BJ (cell line): ENCODE measurements around the gene TMEM273. TPM values are rescaled to one million over a fixed set of nuclear protein-coding genes. Genes with fewer than 3 reads are reported as not detected.

ENCODE experiments used
- CTCF ChIA-PET: fragments of 350-600 bp; formaldehyde crosslinking; extraction: SDS; loops from one replicate; lab custom pipeline; 2021; ENCODE audit warnings: antibody characterized with exemption, inconsistent platforms; lab: Yijun Ruan, JAX
- POLR2A ChIA-PET: fragments of 300-600 bp; sonication (Branson Sonifier 250); formaldehyde crosslinking; extraction: SDS; loops from one replicate; lab custom pipeline; 2021; ENCODE audit warnings: antibody characterized with exemption; lab: Charles Lee
- DNase-seq: peaks from one replicate; pipeline ENCODE4 v3.0.0-alpha.2; 2011; ENCODE audit warnings: low read depth
- H3K27me3 ChIP-seq: 2 replicates; pipeline ENCODE4 v1.6.0; 2011; ENCODE audit warnings: low read length; ENCODE audit not compliant: control insufficient read depth, insufficient read depth
- H3K36me3 ChIP-seq: 2 replicates; pipeline ENCODE4 v1.5.1; 2011; ENCODE audit warnings: low read length; ENCODE audit not compliant: control insufficient read depth, insufficient read depth
- H3K4me3 ChIP-seq: 2 replicates; pipeline ENCODE4 v1.5.1; 2011; ENCODE audit warnings: low read depth, mild to moderate bottlenecking, control low read depth, low read length
- CTCF ChIP-seq: IDR thresholded peaks from 2 replicates; pipeline ENCODE4 v1.5.1; 2011; ENCODE audit warnings: low read depth, mild to moderate bottlenecking, control low read depth, inconsistent platforms, low read length, moderate library complexity; ENCODE audit not compliant: insufficient read depth
- polyA plus RNA-seq: library from polyadenylated mRNA; depleted of rRNA; stranded (reverse); fragments of >200 nt; gene quantifications from 2 replicates; pipeline ENCODE4 v1.2.3, GENCODE V29; 2011

TMEM273 gene
- polyA plus RNA-seq, 1 experiment, result not detected

DNA sequence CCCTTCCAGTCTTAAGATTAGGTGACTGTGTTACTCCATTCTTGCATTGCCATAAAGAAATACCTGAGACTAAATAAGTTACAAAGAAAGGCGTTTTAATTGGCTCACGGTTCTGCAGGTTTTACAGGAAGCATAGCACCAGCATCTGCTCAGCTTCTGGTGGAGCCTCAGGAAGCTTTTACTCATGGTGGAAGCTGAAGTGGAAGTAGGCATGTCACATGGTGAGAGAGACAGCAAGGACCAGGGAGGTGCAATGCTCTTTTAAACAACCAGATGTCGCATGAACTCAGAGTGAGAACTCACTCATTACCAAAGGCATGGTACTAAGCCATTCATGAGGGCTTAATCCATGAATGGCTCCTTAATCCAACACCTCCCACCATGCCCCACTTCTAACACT is 34.0 kb upstream of the TMEM273 start:
- POLR2A ChIA-PET, result no interaction called here
- Histone ChIP-seq H3K36me3 (no peaks in the 10 kb centered on the region), H3K27me3 (peaks cover 5% of the 10 kb centered on the region; the same call in 1 of the 2 replicates), H3K4me3 (no peak overlapping the region)
- no peak for TF ChIP-seq CTCF
- CTCF ChIA-PET, result no interaction called here
- DNase-seq, result no peak

GRCh38 chr10:49220679-49221078 is 32.5 kb upstream of the TMEM273 start:
- DNase-seq, result no peak
- TF ChIP-seq CTCF, result no peak
- POLR2A ChIA-PET, result no interaction called here
- peaks cover 5% of the 10 kb centered on the region; the same call in 1 of the 2 replicates for H3K27me3 ChIP-seq
- CTCF ChIA-PET, result no interaction called here
- no peaks in the 10 kb centered on the region for H3K36me3 ChIP-seq
- H3K4me3 ChIP-seq, result no peak overlapping the region

DNA sequence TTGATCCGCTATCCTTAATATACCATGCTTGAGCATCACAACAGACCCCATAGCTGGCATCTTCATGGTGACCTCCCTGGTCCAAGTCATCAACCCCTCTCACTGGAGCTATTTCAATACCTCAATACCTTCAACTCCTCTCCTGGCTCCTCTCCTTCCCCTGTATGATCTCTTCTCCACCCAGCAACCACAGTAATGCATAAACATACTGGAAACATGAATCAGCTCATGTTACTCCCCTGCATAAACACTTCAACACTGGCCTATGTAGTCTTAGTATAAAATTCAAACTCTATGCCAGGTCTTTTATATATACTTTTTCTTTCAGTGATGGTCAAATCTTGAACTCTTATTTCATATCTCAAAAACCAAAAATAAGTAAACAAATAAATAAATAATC is 31.8 kb upstream of the TMEM273 start:
- Histone ChIP-seq H3K36me3 (no peaks in the 10 kb centered on the region), H3K27me3 (peaks cover 5% of the 10 kb centered on the region; the same call in 1 of the 2 replicates), H3K4me3 (no peak overlapping the region)
- POLR2A ChIA-PET, result no interaction called here
- no peak for DNase-seq
- TF ChIP-seq CTCF, result no peak
- CTCF ChIA-PET, result no interaction called here

DNA sequence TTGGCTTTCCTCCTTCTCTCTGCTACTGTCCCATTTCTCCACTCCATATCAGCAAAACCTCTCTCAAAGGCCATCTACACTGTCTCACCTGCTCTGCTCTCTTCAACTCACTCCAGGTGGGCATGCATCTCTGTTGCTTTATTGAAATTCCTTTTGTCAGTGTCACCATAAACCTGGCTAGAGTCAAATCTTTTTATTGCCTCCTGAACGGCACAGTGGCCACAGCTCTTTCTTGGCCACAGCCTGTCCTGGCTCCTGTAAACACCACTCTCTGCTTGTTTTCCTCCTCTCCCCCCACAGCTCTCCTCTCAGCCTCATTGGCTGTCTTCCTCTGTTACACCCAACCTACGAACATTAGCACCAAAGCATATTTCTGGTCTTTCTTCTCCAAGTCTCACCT is 31.1 kb upstream of the TMEM273 start:
- ChIA-PET CTCF (no interaction called here), POLR2A (no interaction called here)
- no peak for TF ChIP-seq CTCF
- Histone ChIP-seq H3K36me3 (no peaks in the 10 kb centered on the region), H3K27me3 (peaks cover 5% of the 10 kb centered on the region; the same call in 1 of the 2 replicates), H3K4me3 (no peak overlapping the region)
- DNase-seq, result no peak

DNA sequence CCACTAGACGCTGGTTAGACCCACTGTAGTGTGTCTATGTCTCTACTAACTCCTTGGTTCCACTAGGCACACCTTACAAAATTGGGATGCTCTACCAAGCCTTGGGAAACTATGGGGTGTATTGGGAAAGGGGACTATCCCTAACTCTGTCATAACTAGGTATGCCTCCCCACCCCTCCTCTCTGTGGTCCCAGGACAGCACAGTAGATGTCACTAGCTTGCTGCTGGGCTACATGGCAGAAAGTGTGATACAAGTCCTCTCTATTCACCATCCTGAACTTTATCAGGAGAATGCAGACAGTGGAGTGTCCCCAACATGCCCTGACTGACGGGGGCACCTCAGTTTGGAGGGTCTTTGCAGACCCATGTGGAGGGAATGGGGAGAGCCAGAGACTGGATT is 30.3 kb upstream of the TMEM273 start:
- CTCF ChIA-PET, result interaction anchor here (0.5 kb wide), 1 partner anchor 513 kb away, joined by 3 read pairs; no protein-coding TSS in a partner anchor
- Histone ChIP-seq H3K36me3 (no peaks in the 10 kb centered on the region), H3K4me3 (no peak overlapping the region), H3K27me3 (peaks cover 5% of the 10 kb centered on the region; the same call in 1 of the 2 replicates)
- TF ChIP-seq CTCF, result no peak
- DNase-seq, result no peak
- POLR2A ChIA-PET, result no interaction called here
